H1 (cell line): ENCODE measurements around the gene ZFP36L2. TPM values are rescaled to one million over a fixed set of nuclear protein-coding genes. Genes with fewer than 3 reads are reported as not detected.

Source experiments
- CTCF ChIA-PET: fragments of 300-600 bp; sonication (Branson Sonifier 250); formaldehyde crosslinking; loops from one replicate; lab custom pipeline; 2021; ENCODE audit not compliant: partially characterized antibody; lab: Charles Lee
- POLR2A ChIA-PET: fragments of 300-600 bp; sonication (Branson Sonifier 250); formaldehyde crosslinking; loops from one replicate; lab custom pipeline; 2021; ENCODE audit warnings: inconsistent platforms; ENCODE audit not compliant: partially characterized antibody; lab: Charles Lee
- DNase-seq, 2 experiments: peaks; one replicate each; pipeline versions ENCODE4 v3.0.0 to v3.0.0-alpha.2; 2010 to 2022; ENCODE audit warnings: low spot score in 2 of 2, low read depth in 1 of 2, mixed read lengths in 1 of 2
- FAIRE-seq: peaks from 2 replicates; lab custom pipeline; 2011; peaks lifted over from hg19 to GRCh38; lab: Jason Lieb, UNC
- H2AFZ ChIP-seq: 2 replicates; pipeline ENCODE4 v1.8.1; 2012; ENCODE audit warnings: low read length, inconsistent platforms
- H2AK5ac ChIP-seq: 2 replicates; pipeline ENCODE4 v1.6.1; 2013; ENCODE audit warnings: low read depth, low read length
- H2BK120ac ChIP-seq: replicated peaks from 2 replicates; pipeline ENCODE3; 2013; ENCODE audit warnings: low read depth, low read length, inconsistent platforms
- H2BK12ac ChIP-seq: 2 replicates; pipeline ENCODE4 v1.6.1; 2013; ENCODE audit warnings: low read depth, low read length
- H2BK15ac ChIP-seq: 2 replicates; pipeline ENCODE4 v1.6.1; 2013; ENCODE audit warnings: low read length
- H2BK20ac ChIP-seq: 2 replicates; pipeline ENCODE4 v1.6.1; 2013; ENCODE audit warnings: low read length
- H2BK5ac ChIP-seq: 2 replicates; pipeline ENCODE4 v1.6.1; 2013; ENCODE audit warnings: low read depth, low read length
- H3K14ac ChIP-seq: 2 replicates; pipeline ENCODE4 v1.6.1; 2013; ENCODE audit warnings: inconsistent platforms; ENCODE audit not compliant: insufficient read length
- H3K18ac ChIP-seq: 2 replicates; pipeline ENCODE4 v1.6.1; 2013; ENCODE audit warnings: low read length; ENCODE audit errors: extremely low read depth
- H3K23ac ChIP-seq: 2 replicates; pipeline ENCODE4 v1.6.1; 2013; ENCODE audit warnings: inconsistent platforms; ENCODE audit not compliant: insufficient read length
- H3K23me2 ChIP-seq: 2 replicates; pipeline ENCODE4 v1.6.1; 2013; ENCODE audit warnings: low read depth, low read length
- H3K27ac ChIP-seq: 2 replicates; pipeline ENCODE4 v1.6.1; 2011; ENCODE audit warnings: low read depth, low read length, inconsistent platforms
- H3K27me3 ChIP-seq, 4 experiments: replicated peaks in 1 of 4; 1 replicate in 1 of 4; 2 replicates in 3 of 4; pipeline versions ENCODE4 v1.6.1 to v1.8.1; 2011 to 2013; ENCODE audit warnings: low read length in 3 of 4, mild to moderate bottlenecking in 3 of 4, inconsistent platforms in 2 of 4, mixed read lengths in 2 of 4, moderate library complexity in 1 of 4; ENCODE audit not compliant: control insufficient read depth in 3 of 4, insufficient read depth in 3 of 4; ENCODE audit errors: extremely low read depth in 1 of 4
- H3K36me3 ChIP-seq, 4 experiments: 2 replicates each; pipeline versions ENCODE4 v1.6.1 to v1.8.1; 2011 to 2013; ENCODE audit warnings: mild to moderate bottlenecking in 4 of 4, low read length in 3 of 4, moderate library complexity in 2 of 4, control low read depth in 1 of 4, inconsistent platforms in 1 of 4; ENCODE audit not compliant: insufficient read depth in 4 of 4, control insufficient read depth in 2 of 4
- H3K4ac ChIP-seq: replicated peaks from 2 replicates; pipeline ENCODE3; 2013; ENCODE audit warnings: low read length, low read depth, mixed read lengths, inconsistent platforms; ENCODE audit not compliant: insufficient read length
- H3K4me1 ChIP-seq, 4 experiments: replicated peaks in 1 of 4; 1 replicate in 1 of 4; 2 replicates in 3 of 4; pipeline versions ENCODE4 v1.6.1 to v1.8.1; 2011 to 2013; ENCODE audit warnings: low read length in 3 of 4, inconsistent platforms in 2 of 4, mixed read lengths in 1 of 4; ENCODE audit not compliant: insufficient read depth in 4 of 4, control insufficient read depth in 3 of 4
- H3K4me2 ChIP-seq, 2 experiments: 2 replicates each; pipeline versions ENCODE4 v1.6.1 to v1.8.1; 2011 to 2013; ENCODE audit warnings: low read depth in 2 of 2, low read length in 2 of 2, control low read depth in 1 of 2, inconsistent platforms in 1 of 2, mild to moderate bottlenecking in 1 of 2; ENCODE audit not compliant: insufficient read depth in 1 of 2
- H3K4me3 ChIP-seq, 4 experiments: fragments of 200-600, 300-600 bp in 1 of 4; sonication (generic), shearing (Covaris generic), sonication (Bioruptor Twin) in 1 of 4; 2 replicates each; pipeline versions ENCODE4 v1.5.1 to v1.8.1; 2011 to 2016; ENCODE audit warnings: low read length in 4 of 4, low read depth in 3 of 4, control low read depth in 2 of 4, inconsistent platforms in 2 of 4, mild to moderate bottlenecking in 2 of 4, mixed read lengths in 1 of 4, moderate library complexity in 1 of 4; ENCODE audit not compliant: insufficient read depth in 2 of 4; ENCODE audit errors: extremely low read depth in 1 of 4
- H3K56ac ChIP-seq: replicated peaks from 2 replicates; pipeline ENCODE3; 2013; ENCODE audit warnings: low read depth, mild to moderate bottlenecking, mixed read lengths, low read length, inconsistent platforms; ENCODE audit not compliant: insufficient read length
- H3K79me1 ChIP-seq: 2 replicates; pipeline ENCODE4 v1.6.1; 2013; ENCODE audit warnings: low read depth, low read length, control low read depth
- H3K79me2 ChIP-seq, 2 experiments: 2 replicates each; pipeline versions ENCODE4 v1.6.1 to v1.8.1; 2012 to 2013; ENCODE audit warnings: low read length in 2 of 2, mild to moderate bottlenecking in 2 of 2, inconsistent platforms in 1 of 2; ENCODE audit not compliant: insufficient read depth in 2 of 2, control insufficient read depth in 1 of 2
- H3K9ac ChIP-seq, 4 experiments: replicated peaks in 1 of 4; 1 replicate in 1 of 4; 2 replicates in 3 of 4; pipeline versions ENCODE4 v1.6.1 to v1.8.1; 2011 to 2013; ENCODE audit warnings: low read depth in 3 of 4, low read length in 3 of 4, control low read depth in 2 of 4, mild to moderate bottlenecking in 2 of 4, moderate library complexity in 2 of 4, inconsistent platforms in 1 of 4; ENCODE audit errors: extremely low read depth in 1 of 4
- H3K9me3 ChIP-seq, 2 experiments: 2 replicates each; pipeline versions ENCODE4 v1.6.1 to v1.8.1; 2012 to 2013; ENCODE audit warnings: mild to moderate bottlenecking in 2 of 2, moderate library complexity in 2 of 2, control low read depth in 1 of 2, inconsistent platforms in 1 of 2, low read depth in 1 of 2, low read length in 1 of 2, mixed read lengths in 1 of 2; ENCODE audit not compliant: insufficient read depth in 2 of 2
- H4K20me1 ChIP-seq, 2 experiments: replicated peaks in 1 of 2; 2 replicates each; pipeline versions ENCODE3 to v1.8.1; 2011 to 2013; ENCODE audit warnings: inconsistent platforms in 2 of 2, low read length in 2 of 2, mild to moderate bottlenecking in 1 of 2; ENCODE audit not compliant: insufficient read depth in 2 of 2, control insufficient read depth in 1 of 2
- H4K5ac ChIP-seq: 2 replicates; pipeline ENCODE4 v1.6.1; 2013; ENCODE audit warnings: low read length, low read depth, mixed read lengths, inconsistent platforms; ENCODE audit not compliant: insufficient read length
- H4K8ac ChIP-seq: 2 replicates; pipeline ENCODE4 v1.8.0; 2013; ENCODE audit warnings: mild to moderate bottlenecking, moderate library complexity, low read length, inconsistent platforms; ENCODE audit not compliant: insufficient read depth; ENCODE audit errors: extremely low read depth
- H4K91ac ChIP-seq: replicated peaks from 2 replicates; pipeline ENCODE3; 2013; ENCODE audit warnings: low read length, mixed read lengths, inconsistent platforms; ENCODE audit not compliant: insufficient read length
- ATF3 ChIP-seq: IDR thresholded peaks from 2 replicates; pipeline ENCODE4 v1.6.1; 2011; ENCODE audit warnings: low read depth, mild to moderate bottlenecking, low read length; ENCODE audit not compliant: insufficient read depth
- BCL11A ChIP-seq, 2 experiments: IDR thresholded peaks; one replicate each; pipeline ENCODE4 v1.6.1; 2011; ENCODE audit warnings: low read depth in 2 of 2, low read length in 2 of 2, mild to moderate bottlenecking in 2 of 2
- CEBPB ChIP-seq: IDR thresholded peaks from 2 replicates; pipeline ENCODE4 v1.6.1; 2012; ENCODE audit warnings: low read depth, low read length
- CTBP2 ChIP-seq: IDR thresholded peaks from 2 replicates; pipeline ENCODE4 v1.7.0; 2011; ENCODE audit warnings: borderline replicate concordance, mild to moderate bottlenecking, moderate library complexity, mixed read lengths, low read length; ENCODE audit not compliant: insufficient read depth, insufficient read length
- GTF2F1 ChIP-seq: IDR thresholded peaks from 2 replicates; pipeline ENCODE4 v1.6.1; 2012; ENCODE audit warnings: low read depth, low read length, improper control_type of control experiment, borderline replicate concordance
- PHF8 ChIP-seq: fragments of 200-600 bp; sonication (generic); conservative IDR thresholded peaks from 2 replicates; pipeline ENCODE4 v1.7.1; 2012; ENCODE audit warnings: low read depth, mild to moderate bottlenecking, inconsistent platforms, low read length, moderate library complexity
- POLR2AphosphoS5 ChIP-seq: IDR thresholded peaks from 2 replicates; pipeline ENCODE4 v1.6.1; 2011; ENCODE audit warnings: low read depth, low read length
- SIX5 ChIP-seq: IDR thresholded peaks from 2 replicates; pipeline ENCODE4 v1.6.1; 2011; ENCODE audit warnings: mild to moderate bottlenecking, low read depth, low read length
- SP1 ChIP-seq: IDR thresholded peaks from 2 replicates; pipeline ENCODE4 v1.6.1; 2011; ENCODE audit warnings: low read depth, low read length
- TCF12 ChIP-seq: IDR thresholded peaks from 2 replicates; pipeline ENCODE4 v1.6.1; 2011; ENCODE audit warnings: low read depth, mild to moderate bottlenecking, low read length
- WGBS, 2 experiments: shearing (Covaris generic) in 1 of 2; methylation state at CpG; one replicate each; pipeline versions ENCODE4 v1.1.6 to v1.1.7; 2013 to 2015; ENCODE audit warnings: low lambda C conversion rate in 2 of 2, mixed read lengths in 2 of 2, inconsistent platforms in 1 of 2, low coverage in 1 of 2, missing lambda C conversion rate in 1 of 2; ENCODE audit not compliant: insufficient replicate concordance in 2 of 2, insufficient coverage in 1 of 2, insufficient read length in 1 of 2; ENCODE audit errors: extremely low coverage in 1 of 2, missing lambda C conversion rate in 1 of 2; 5-methylcytosine and 5-hydroxymethylcytosine counted together
- polyA plus RNA-seq, 7 experiments: library from polyadenylated mRNA; depleted of rRNA in 3 of 7; stranded (reverse) in 5 of 7; unstranded in 2 of 7; fragments of >200 nt in 5 of 7; fragments of 200-250 nt in 2 of 7; gene quantifications; 1 replicate in 5 of 7; 2 replicates in 1 of 7; 4 replicates in 1 of 7; pipeline versions ENCODE4 v1.2.1 to v1.2.3, GENCODE V29; 2011 to 2013; ENCODE audit warnings: missing spikeins in 2 of 7, mixed read lengths in 2 of 7
- total RNA-seq: library from RNA; stranded (reverse); fragmentation: NEBNext Ultra II Directional; extraction: Animal tissue kit (Norgen Biotek cat#: 25700); gene quantifications from 2 replicates; pipeline ENCODE4 v1.2.1, GENCODE V29; 2021

Gene ZFP36L2
- total and polyA plus RNA-seq, 2 of the 8 experiments (the other 6 are each of a cell fraction or from before 2014, with no cell fraction given) = 13.4 to 102 TPM

GRCh38 chr2:43174368-43174916 lies 52.0 kb downstream of the ZFP36L2 start:
- CTCF ChIA-PET = interaction anchor here (0.9 to 2.1 kb wide), 9 partner anchors 11 to 362 kb away, joined by 3 to 7 read pairs (median 4); no protein-coding TSS in a partner anchor
- no peaks in the 10 kb centered on the region for H4K20me1 ChIP-seq
- POLR2A ChIA-PET = no interaction called here

More at GRCh38 chr2:43174368-43174916, 52.0 kb downstream of the ZFP36L2 start:
- DNase-seq = no peak
- Histone ChIP-seq H3K4ac (no peak overlapping the region), H3K4me2 (no peak overlapping the region), H2BK12ac (no peak overlapping the region), H2AFZ (no peak overlapping the region), H2AK5ac (no peak overlapping the region), H2BK15ac (no peak overlapping the region), H3K4me3 (no peak overlapping the region), H4K5ac (no peak overlapping the region), H3K9ac (no peak overlapping the region), H2BK120ac (no peak overlapping the region), H4K91ac (no peak overlapping the region), H2BK5ac (no peak overlapping the region), H3K4me1 (peaks cover 0 to 15% (median 13%) of the 10 kb centered on the region in 4 experiments; a peak in 6 of 7 replicates), H3K79me1 (no peaks in the 10 kb centered on the region), H3K14ac (no peak overlapping the region), H3K27ac (no peak overlapping the region), H3K56ac (no peak overlapping the region), H3K18ac (no peak overlapping the region), H3K27me3 (no peaks in the 10 kb centered on the region), H3K23me2 (no peaks in the 10 kb centered on the region), H3K79me2 (no peaks in the 10 kb centered on the region), H3K9me3 (peaks cover 30 to 36% of the 10 kb centered on the region in 2 experiments), H4K8ac (no peak overlapping the region), H3K23ac (no peak overlapping the region), H2BK20ac (no peak overlapping the region), H3K36me3 (no peaks in the 10 kb centered on the region)
- 86% methylated on average over 8 of the region's 9 CpGs; no CpG with 5 or more reads in 1 of the 2 experiments for WGBS, 2 experiments
- FAIRE-seq = no peak
- TF ChIP-seq SP1 (no peak), TCF12 (no peak), CTBP2 (no peak), BCL11A (IDR thresholded peaks at IDR 0.05; ENCODE audit: low read depth in 2 of 2, low read length in 2 of 2) (no peak), GTF2F1 (no peak), PHF8 (no peak), ATF3 (no peak), CEBPB (no peak), POLR2AphosphoS5 (no peak), SIX5 (no peak)
